Endothelial cell of umbilical vein (primary cell): ENCODE measurements around the gene FOXK1. TPM values are rescaled to one million over a fixed set of nuclear protein-coding genes. Genes with fewer than 3 reads are reported as not detected.

ENCODE experiments used
- BruUV-seq: library from RNA; stranded (reverse); fragments of 400-500 nt; replicated peaks from 2 replicates; lab custom pipeline; 2021; lab: Mats Ljungman, UMichigan
- CTCF ChIA-PET: fragments of 300-600, 350-600 bp; sonication (Branson Sonifier 250); formaldehyde crosslinking; loops from one replicate; lab custom pipeline; 2021; ENCODE audit warnings: antibody characterized with exemption, inconsistent platforms; lab: Charles Lee
- POLR2A ChIA-PET: fragments of 300-600, 350-600 bp; sonication (Branson Sonifier 250); formaldehyde crosslinking; loops from one replicate; lab custom pipeline; 2021; ENCODE audit warnings: antibody characterized with exemption, inconsistent platforms; lab: Charles Lee
- DNase-seq: peaks from one replicate; pipeline ENCODE4 v3.0.0-alpha.2; 2011; ENCODE audit warnings: low read depth, low spot score
- FAIRE-seq: peaks from 2 replicates; lab custom pipeline; 2011; peaks lifted over from hg19 to GRCh38; lab: Jason Lieb, UNC
- H2AFZ ChIP-seq: 2 replicates; pipeline ENCODE4 v1.6.0; 2012; ENCODE audit warnings: low read depth, low read length, control low read depth, inconsistent platforms
- H3K27ac ChIP-seq: 2 replicates; pipeline ENCODE4 v1.5.1; 2011; ENCODE audit warnings: low read depth, mild to moderate bottlenecking, control low read depth, low read length, moderate library complexity; ENCODE audit not compliant: insufficient read depth
- H3K27me3 ChIP-seq, 2 experiments: 2 replicates each; pipeline versions ENCODE4 v1.6.0 to v1.6.1; 2011; ENCODE audit warnings: low read length in 2 of 2, mixed read lengths in 1 of 2; ENCODE audit not compliant: control insufficient read depth in 2 of 2, insufficient read depth in 2 of 2
- H3K36me3 ChIP-seq, 2 experiments: 2 replicates in 1 of 2; 3 replicates in 1 of 2; pipeline ENCODE4 v1.5.1; 2011; ENCODE audit warnings: low read length in 2 of 2, mild to moderate bottlenecking in 1 of 2, moderate library complexity in 1 of 2; ENCODE audit not compliant: control insufficient read depth in 2 of 2, insufficient read depth in 2 of 2; ENCODE audit errors: extremely low read depth in 1 of 2
- H3K4me1 ChIP-seq: 3 replicates; pipeline ENCODE4 v1.5.1; 2011; ENCODE audit warnings: mild to moderate bottlenecking, low read length; ENCODE audit not compliant: control insufficient read depth, insufficient read depth; ENCODE audit errors: extremely low read depth
- H3K4me2 ChIP-seq: 2 replicates; pipeline ENCODE4 v1.6.1; 2011; ENCODE audit warnings: low read length, control low read depth, mixed read lengths; ENCODE audit not compliant: insufficient read depth
- H3K4me3 ChIP-seq, 3 experiments: fragments of 200-600 bp in 1 of 3; sonication (generic), shearing (Covaris generic) in 1 of 3; replicated peaks in 1 of 3; 2 replicates each; pipeline ENCODE4 v1.5.1; 2011 to 2016; ENCODE audit warnings: control low read depth in 3 of 3, low read length in 3 of 3, mild to moderate bottlenecking in 2 of 3, inconsistent platforms in 1 of 3, low read depth in 1 of 3, moderate library complexity in 1 of 3; ENCODE audit not compliant: insufficient read depth in 1 of 3
- H3K79me2 ChIP-seq: 2 replicates; pipeline ENCODE4 v1.6.0; 2012; ENCODE audit warnings: low read length, inconsistent platforms; ENCODE audit not compliant: control insufficient read depth, insufficient read depth
- H3K9ac ChIP-seq: replicated peaks from 2 replicates; pipeline ENCODE3; 2011; ENCODE audit warnings: low read length, control low read depth; ENCODE audit not compliant: insufficient read depth; ENCODE audit errors: extremely low read depth
- H3K9me1 ChIP-seq: replicated peaks from 3 replicates; pipeline ENCODE4 v1.6.0; 2011; ENCODE audit warnings: mild to moderate bottlenecking, low read length; ENCODE audit not compliant: control insufficient read depth, insufficient read depth; ENCODE audit errors: extremely low read depth
- H3K9me3 ChIP-seq: replicated peaks from 2 replicates; pipeline ENCODE4 v1.5.1; 2012; ENCODE audit warnings: low read length, inconsistent platforms; ENCODE audit not compliant: control insufficient read depth, insufficient read depth
- H4K20me1 ChIP-seq: replicated peaks from 2 replicates; pipeline ENCODE3; 2011; ENCODE audit warnings: mild to moderate bottlenecking, low read length; ENCODE audit not compliant: control insufficient read depth, insufficient read depth; ENCODE audit errors: extremely low read depth
- CTCF ChIP-seq, 2 donors: IDR thresholded peaks; 1 replicate in 1 of 2; 2 replicates in 1 of 2; pipeline ENCODE4 v1.5.1; 2011; ENCODE audit warnings: low read length in 2 of 2, mild to moderate bottlenecking in 2 of 2, moderate library complexity in 2 of 2, control low read depth in 1 of 2, inconsistent platforms in 1 of 2, low read depth in 1 of 2; ENCODE audit not compliant: insufficient read depth in 1 of 2; ENCODE audit errors: extremely low read depth in 1 of 2
- EZH2 ChIP-seq: IDR thresholded peaks from 2 replicates; pipeline ENCODE4 v1.6.1; 2012; ENCODE audit warnings: borderline replicate concordance, low read depth, mild to moderate bottlenecking, moderate library complexity, low read length, inconsistent platforms; ENCODE audit not compliant: severe bottlenecking
- FOS ChIP-seq: IDR thresholded peaks from 2 replicates; pipeline ENCODE4 v1.6.1; 2011; ENCODE audit warnings: mild to moderate bottlenecking, low read length, moderate library complexity, borderline replicate concordance; ENCODE audit not compliant: insufficient read depth
- GATA2 ChIP-seq: IDR thresholded peaks from 2 replicates; pipeline ENCODE4 v1.7.0; 2011; ENCODE audit warnings: low read depth, mild to moderate bottlenecking, moderate library complexity, mixed read lengths, low read length; ENCODE audit not compliant: insufficient read length, insufficient read depth
- JUN ChIP-seq: IDR thresholded peaks from 2 replicates; pipeline ENCODE4 v1.6.1; 2011; ENCODE audit warnings: borderline replicate concordance, low read depth; ENCODE audit not compliant: insufficient read length, insufficient read depth
- MYC ChIP-seq: IDR thresholded peaks from one replicate; pipeline ENCODE4 v1.6.1; 2011; ENCODE audit warnings: mild to moderate bottlenecking, low read depth, low read length
- POLR2A ChIP-seq: IDR thresholded peaks from 2 replicates; pipeline ENCODE4 v1.6.1; 2012; ENCODE audit warnings: low read depth, mild to moderate bottlenecking, control low read depth, low read length
- POLR2AphosphoS5 ChIP-seq: IDR thresholded peaks from 2 replicates; pipeline ENCODE4 v1.6.1; 2012; ENCODE audit warnings: low read depth, mild to moderate bottlenecking, control low read depth, low read length, moderate library complexity; ENCODE audit not compliant: insufficient read depth
- dilution Hi-C: fragments of 300-500 bp; cut with MboI; formaldehyde crosslinking; loops from one replicate; pipeline ENCODE4 v1.15.0; 2019; ENCODE audit warnings: low sequenced_read_pairs; ENCODE audit not compliant: extremely low pct_ligation_motif_present
- intact Hi-C: fragments of 100-400 bp; cut with micrococcal nuclease; formaldehyde crosslinking; loops from one replicate; pipeline ENCODE4 v1.10.0; 2022
- polyA plus RNA-seq, 4 experiments: library from polyadenylated mRNA; depleted of rRNA in 3 of 4; stranded (reverse) in 3 of 4; unstranded in 1 of 4; fragments of >200 nt; gene quantifications; 2 replicates each; pipeline versions ENCODE4 v1.2.1 to v1.2.3, GENCODE V29; 2011 to 2012; ENCODE audit warnings: missing spikeins in 1 of 4
- total RNA-seq: library from RNA; stranded (reverse); gene quantifications from 2 replicates; pipeline ENCODE4 v1.2.3, GENCODE V29; 2021
- TF ChIP-seq, protein P1 (sequence below): IDR thresholded peaks from 2 replicates; pipeline ENCODE4 v1.6.1; 2011; ENCODE audit not compliant: insufficient read depth, insufficient read length

The FOXK1 gene
- total and polyA plus RNA-seq, 2 donors (not counting 3 experiments of a cell fraction or from before 2014, with no cell fraction given): 8.0 to 52.1 TPM

- ChIA-PET POLR2A (no interaction called here), CTCF (interaction anchor here (0.5 kb wide), 1 partner anchor 49 kb away, joined by 3 read pairs; no protein-coding TSS in a partner anchor)
- FAIRE-seq (no peak), DNase-seq (no peak)
- no peaks in the 10 kb centered on the region for H3K9me3 ChIP-seq
- H2AFZ ChIP-seq: no peak overlapping the region
- no peaks in the 10 kb centered on the region for H4K20me1 ChIP-seq
- H3K4me3 ChIP-seq: no peak overlapping the region
- TF ChIP-seq GATA2 (no peak), POLR2AphosphoS5 (no peak), MYC (no peak), FOS (no peak), JUN (no peak), CTCF (IDR thresholded peaks at IDR 0.05; ENCODE audit: extremely low read depth in 1 of 2, insufficient read depth in 1 of 2, low read depth in 1 of 2, low read length in 2 of 2) (no peak), POLR2A (no peak), EZH2 (no peak)
- TF ChIP-seq, protein P1, sequence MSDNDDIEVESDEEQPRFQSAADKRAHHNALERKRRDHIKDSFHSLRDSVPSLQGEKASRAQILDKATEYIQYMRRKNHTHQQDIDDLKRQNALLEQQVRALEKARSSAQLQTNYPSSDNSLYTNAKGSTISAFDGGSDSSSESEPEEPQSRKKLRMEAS: no peak
- intact Hi-C loops (no loop called here), dilution Hi-C loops (no loop called here)
- H3K27ac ChIP-seq: no peak overlapping the region
- no TSS peak for BruUV-seq
- H3K36me3 ChIP-seq: peaks cover 2 to 4% of the 10 kb centered on the region in 2 experiments
- peaks cover 11% of the 10 kb centered on the region for H3K4me1 ChIP-seq
- peaks cover 98% of the 10 kb centered on the region for H3K79me2 ChIP-seq
- H3K9me1 ChIP-seq: no peaks in the 10 kb centered on the region
- H3K27me3 ChIP-seq: no peaks in the 10 kb centered on the region
- H3K9ac ChIP-seq: no peak overlapping the region
- H3K4me2 ChIP-seq: no peak overlapping the region
Measured at GRCh38 chr7:4689151-4689550, 7.1 kb downstream of the FOXK1 start.
